Esophagus (tissue), 2 donors: ENCODE measurements around the gene KLF17. TPM values are rescaled to one million over a fixed set of nuclear protein-coding genes. Genes with fewer than 3 reads are reported as not detected.

Source experiments
- H3K27ac ChIP-seq, 2 donors: one replicate each; pipeline ENCODE4 v1.5.1; 2013; ENCODE audit warnings: low read depth in 2 of 2, mild to moderate bottlenecking in 2 of 2, inconsistent platforms in 1 of 2, low read length in 1 of 2, moderate library complexity in 1 of 2
- H3K27me3 ChIP-seq, 2 donors: one replicate each; pipeline ENCODE4 v1.6.1; 2013; ENCODE audit warnings: low read length in 2 of 2, control low read depth in 1 of 2, mild to moderate bottlenecking in 1 of 2; ENCODE audit not compliant: insufficient read depth in 2 of 2, control insufficient read depth in 1 of 2
- H3K36me3 ChIP-seq, 2 donors: one replicate each; pipeline ENCODE4 v1.6.1; 2013; ENCODE audit warnings: low read length in 1 of 2; ENCODE audit not compliant: control insufficient read depth in 2 of 2, insufficient read depth in 2 of 2
- H3K4me1 ChIP-seq, 2 donors: one replicate each; pipeline ENCODE4 v1.6.1; 2013; ENCODE audit warnings: low read length in 1 of 2; ENCODE audit not compliant: control insufficient read depth in 2 of 2, insufficient read depth in 2 of 2
- H3K4me3 ChIP-seq, 2 donors: one replicate each; pipeline ENCODE4 v1.5.1; 2013; ENCODE audit warnings: low read length in 2 of 2, mild to moderate bottlenecking in 2 of 2, low read depth in 1 of 2, moderate library complexity in 1 of 2
- H3K9me3 ChIP-seq, 2 donors: one replicate each; pipeline ENCODE4 v1.6.1; 2013; ENCODE audit warnings: mild to moderate bottlenecking in 2 of 2, low read depth in 1 of 2, low read length in 1 of 2, moderate library complexity in 1 of 2; ENCODE audit not compliant: control insufficient read depth in 2 of 2, insufficient read depth in 1 of 2
- WGBS, 2 donors: extraction: QIAGEN DNeasy Blood & Tissue Kit; methylation state at CpG; one replicate each; pipeline ENCODE4 v1.1.7; 2013; 5-methylcytosine and 5-hydroxymethylcytosine counted together
- polyA plus RNA-seq, 2 donors: library from polyadenylated mRNA; stranded (reverse); fragments of 200-250 nt; gene quantifications; one replicate each; pipeline ENCODE4 v1.2.3, GENCODE V29; 2013
- donor health status: healthy with polysubstance abuse.
- donor health status: Bipolar disorder and iron deficiency.

The KLF17 gene
- polyA plus RNA-seq, 2 donors: 0.02 to 0.14 TPM

DNA sequence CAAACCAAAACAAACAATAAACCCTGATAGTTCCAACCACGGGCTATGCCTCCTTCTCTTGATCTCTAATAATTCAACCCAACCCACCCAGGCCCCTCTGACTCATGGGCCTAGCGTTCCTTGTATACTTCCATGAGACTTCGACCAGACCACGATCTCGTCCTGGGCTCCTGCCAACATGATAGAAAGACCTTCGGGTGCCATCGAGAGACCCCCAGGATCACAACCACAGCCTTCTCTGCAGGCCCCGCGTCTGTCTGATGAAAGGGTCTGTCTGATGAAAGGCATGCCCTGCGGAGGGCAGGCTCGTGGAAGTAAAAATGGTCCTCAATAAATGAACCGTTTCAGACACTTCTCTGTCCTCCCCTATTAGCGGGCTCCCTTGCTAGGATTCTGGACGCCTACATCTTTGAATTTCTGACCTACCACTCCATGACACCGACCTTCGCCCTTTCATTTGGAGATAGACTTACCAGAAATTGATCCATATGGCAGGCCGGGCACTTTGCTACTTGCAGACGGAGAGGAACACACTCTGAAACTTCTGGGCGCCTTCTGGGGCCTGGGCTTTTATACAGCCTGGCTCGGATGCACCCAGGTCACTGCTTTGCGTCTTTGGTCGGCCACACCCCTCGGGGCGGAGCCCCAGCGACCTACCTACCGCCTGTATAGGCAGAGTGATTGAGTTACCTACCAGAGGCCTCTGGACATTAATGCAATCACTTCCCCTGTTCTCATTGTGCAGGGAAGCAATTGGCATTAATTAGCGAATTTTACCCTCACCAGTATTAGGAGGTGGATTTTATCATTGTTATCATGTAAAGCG is 28.1 kb downstream of the KLF17 start:
- H3K27me3 ChIP-seq: no peaks in the 10 kb centered on the region
- H3K4me3 ChIP-seq: no peak overlapping the region
- WGBS, 2 donors: 93 to 94% methylated on average over 28 of the region's 28 CpGs
- H3K9me3 ChIP-seq: peaks cover 0 to 3% of the 10 kb centered on the region in 2 donors
- H3K27ac ChIP-seq: no peak overlapping the region
- no peaks in the 10 kb centered on the region for H3K4me1 ChIP-seq
- no peaks in the 10 kb centered on the region for H3K36me3 ChIP-seq

DNA sequence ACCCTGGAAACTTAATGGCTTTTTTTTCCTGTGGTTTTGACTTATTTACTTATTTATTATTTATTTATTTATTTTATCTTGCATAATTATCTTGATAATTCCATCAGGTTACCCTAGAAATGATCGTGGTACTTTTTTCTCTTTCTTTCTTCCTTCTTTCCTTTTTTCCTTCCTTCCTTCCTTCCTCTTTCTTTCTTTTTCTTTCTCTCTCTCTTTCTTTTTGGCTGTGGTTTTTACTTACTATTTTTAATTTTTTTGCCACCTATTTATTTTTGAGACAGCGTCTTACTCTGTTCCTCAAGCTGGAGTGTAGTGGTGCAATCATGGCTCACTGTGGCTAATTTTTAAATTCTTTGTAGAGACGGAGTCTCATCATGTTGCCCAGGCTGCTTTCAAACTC is 29.0 kb downstream of the KLF17 start:
- Histone ChIP-seq H3K9me3 (peaks cover 0 to 3% of the 10 kb centered on the region in 2 donors), H3K36me3 (no peaks in the 10 kb centered on the region), H3K27me3 (no peaks in the 10 kb centered on the region), H3K4me3 (no peak overlapping the region), H3K4me1 (no peaks in the 10 kb centered on the region), H3K27ac (no peak overlapping the region)
- 84 to 87% methylated on average over 3 of the region's 3 CpGs for WGBS, 2 donors

DNA sequence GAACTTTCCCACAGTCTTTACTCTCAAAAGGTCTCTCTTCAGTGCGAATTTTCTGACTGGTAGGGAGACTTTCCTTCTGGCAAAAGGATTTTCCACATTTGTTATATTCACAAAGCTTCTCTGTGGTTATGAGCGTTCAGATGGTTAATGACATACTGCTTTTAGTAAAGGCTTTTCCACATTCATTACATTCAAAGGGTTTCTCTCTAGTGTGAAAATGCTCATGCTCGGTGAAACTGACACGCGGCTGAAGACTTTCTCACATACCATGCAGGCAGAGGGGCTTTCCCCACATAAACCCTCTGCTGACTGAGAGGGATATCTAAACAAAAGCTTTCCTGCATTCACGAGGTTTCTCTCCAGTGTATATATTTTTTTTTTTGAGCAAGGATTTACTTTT is 32.7 kb downstream of the KLF17 start:
- Histone ChIP-seq H3K9me3 (no peaks in the 10 kb centered on the region), H3K27ac (no peak overlapping the region)
- WGBS, 2 donors: 50 to 58% methylated on average over 6 of the region's 6 CpGs

DNA sequence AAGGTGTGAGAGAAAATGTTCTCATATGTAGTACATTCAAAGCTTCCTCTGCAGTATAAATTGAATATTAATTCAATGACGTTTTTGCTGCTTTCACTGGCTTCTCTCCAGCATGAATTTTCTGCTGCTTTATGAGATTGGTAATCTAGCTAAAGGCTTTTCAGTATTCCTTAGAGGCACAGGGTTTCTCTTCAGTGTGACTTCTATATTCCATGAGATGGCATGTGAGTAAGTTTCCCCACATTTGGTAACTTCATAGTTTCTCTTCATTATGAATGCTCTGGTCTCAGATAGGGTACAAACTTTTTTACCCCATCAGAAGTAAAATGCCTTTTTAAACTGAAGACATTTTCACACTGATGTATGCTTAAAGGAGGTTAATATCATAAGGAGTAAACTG is 33.2 kb downstream of the KLF17 start:
- 11 to 25% methylated on average over 1 of the region's 1 CpG for WGBS, 2 donors
- Histone ChIP-seq H3K4me3 (no peak overlapping the region), H3K27ac (no peak overlapping the region), H3K27me3 (no peaks in the 10 kb centered on the region), H3K36me3 (no peaks in the 10 kb centered on the region), H3K9me3 (no peaks in the 10 kb centered on the region), H3K4me1 (no peaks in the 10 kb centered on the region)

More for the DNA sequence above, 32.7 kb downstream of the KLF17 start:
- H3K27me3 ChIP-seq: no peaks in the 10 kb centered on the region
- H3K4me3 ChIP-seq: no peak overlapping the region
- H3K4me1 ChIP-seq: no peaks in the 10 kb centered on the region
- H3K36me3 ChIP-seq: no peaks in the 10 kb centered on the region

DNA sequence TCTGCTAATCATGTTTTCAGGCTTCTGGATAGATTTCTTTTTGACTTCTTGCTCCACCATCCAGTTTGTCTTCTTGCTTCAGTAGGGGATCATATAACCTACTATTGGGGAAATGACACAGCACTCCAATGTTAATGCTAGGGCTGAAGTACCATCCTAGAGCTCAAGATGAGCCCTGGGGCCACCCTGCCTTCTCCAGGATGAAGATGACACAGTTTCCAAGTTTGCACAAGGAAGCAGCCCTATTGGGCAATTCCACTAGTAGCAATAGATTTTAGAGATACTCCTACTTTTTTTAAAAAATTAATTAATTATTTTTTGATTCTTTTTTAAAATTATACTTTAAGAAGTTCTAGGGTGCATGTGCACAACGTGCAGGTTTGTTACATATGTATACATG is 34.1 kb downstream of the KLF17 start:
- Histone ChIP-seq H3K36me3 (no peaks in the 10 kb centered on the region), H3K27ac (no peak overlapping the region), H3K4me3 (no peak overlapping the region), H3K4me1 (no peaks in the 10 kb centered on the region), H3K27me3 (no peaks in the 10 kb centered on the region), H3K9me3 (no peaks in the 10 kb centered on the region)
- WGBS, 2 donors: 76 to 80% methylated on average over 1 of the region's 1 CpG

DNA sequence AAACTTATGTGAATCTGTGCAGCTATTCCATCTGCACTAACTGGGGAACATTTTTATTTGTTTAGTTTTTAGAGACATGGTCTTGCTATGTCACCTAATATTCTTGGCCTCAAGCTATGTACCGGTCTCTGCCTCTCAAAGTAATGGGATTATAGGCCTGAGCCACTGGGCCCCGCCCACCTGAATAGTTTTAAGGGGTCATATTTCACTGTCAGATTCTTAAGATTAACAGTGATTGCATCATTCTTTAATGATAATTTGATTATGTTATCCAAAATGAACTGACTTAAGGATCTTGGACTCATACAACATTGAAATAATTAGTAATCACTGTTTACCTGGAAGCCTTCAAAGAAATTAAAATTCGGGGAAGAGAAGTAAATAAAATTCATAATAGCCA is 35.4 kb downstream of the KLF17 start:
- no peak overlapping the region for H3K27ac ChIP-seq
- 52 to 67% methylated on average over 3 of the region's 3 CpGs for WGBS, 2 donors
- H3K27me3 ChIP-seq: no peaks in the 10 kb centered on the region
- no peaks in the 10 kb centered on the region for H3K4me1 ChIP-seq
- no peaks in the 10 kb centered on the region for H3K36me3 ChIP-seq
- H3K4me3 ChIP-seq: no peak overlapping the region
- no peaks in the 10 kb centered on the region for H3K9me3 ChIP-seq

DNA sequence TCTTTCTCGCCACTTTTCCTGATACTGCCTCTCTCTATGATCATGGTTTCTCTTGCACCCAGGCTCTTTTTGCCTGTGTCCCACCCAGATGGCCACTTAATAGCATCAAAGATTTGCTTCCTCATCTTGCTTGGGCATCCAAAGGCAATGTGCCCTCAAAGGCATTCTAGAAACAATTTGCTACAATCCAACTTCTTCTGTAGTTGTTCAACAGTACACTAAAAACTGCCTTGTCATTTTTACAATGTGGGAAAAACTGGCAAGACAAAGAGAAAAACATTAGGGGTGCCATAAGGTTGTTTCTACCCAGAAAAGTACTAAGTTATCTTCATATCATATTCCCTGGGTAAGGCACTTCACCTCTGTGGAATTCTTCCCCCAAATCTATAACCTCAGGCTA is 39.3 kb downstream of the KLF17 start:
- no peak overlapping the region for H3K4me3 ChIP-seq
- H3K36me3 ChIP-seq: no peaks in the 10 kb centered on the region
- H3K9me3 ChIP-seq: peaks cover 0 to 3% of the 10 kb centered on the region in 2 donors
- WGBS, 2 donors: 90 to 96% methylated on average over 1 of the region's 1 CpG
- no peaks in the 10 kb centered on the region for H3K4me1 ChIP-seq
- no peaks in the 10 kb centered on the region for H3K27me3 ChIP-seq
- H3K27ac ChIP-seq: no peak overlapping the region

DNA sequence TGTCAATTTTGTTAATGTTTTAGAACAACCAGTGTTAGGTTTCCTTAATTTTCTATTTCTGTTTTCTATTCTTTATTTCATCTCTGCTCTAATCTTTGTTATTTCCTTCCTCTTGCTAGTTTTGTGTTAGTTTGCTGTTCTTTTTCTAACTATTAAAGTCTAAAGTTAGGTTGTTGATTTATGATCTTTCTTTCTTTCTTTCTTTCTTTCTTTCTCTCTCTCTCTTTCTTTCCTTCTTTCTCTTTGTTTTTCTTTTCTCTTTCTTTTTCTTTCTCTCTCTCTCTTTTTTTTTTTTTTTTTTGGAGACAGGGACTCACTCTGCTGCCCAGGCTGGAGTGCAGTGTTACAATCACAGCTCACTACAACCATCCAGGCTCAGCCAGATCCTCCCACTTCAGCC is 40.2 kb downstream of the KLF17 start:
- Histone ChIP-seq H3K4me3 (no peak overlapping the region), H3K27me3 (no peaks in the 10 kb centered on the region)

DNA sequence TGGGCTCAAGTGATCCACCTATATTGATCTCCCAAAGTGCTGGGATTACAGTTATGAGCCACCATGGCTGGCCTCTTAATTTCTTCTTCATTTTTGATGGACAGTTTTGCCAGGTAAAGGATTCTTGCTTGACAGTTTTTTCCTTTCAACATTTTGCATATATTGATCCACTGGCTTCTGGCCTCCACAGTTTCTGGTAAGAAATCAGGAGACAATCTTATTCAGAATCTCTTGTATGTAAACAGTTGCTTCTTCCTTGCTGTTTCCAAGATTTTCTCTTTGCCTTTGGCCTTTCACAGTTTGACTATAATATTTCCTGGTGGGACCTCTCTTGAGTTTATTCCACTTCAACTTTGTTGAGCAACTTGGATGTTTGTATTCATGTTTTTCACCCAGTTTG is 42.9 kb downstream of the KLF17 start:
- no peak overlapping the region for H3K4me3 ChIP-seq
- H3K27me3 ChIP-seq: no peaks in the 10 kb centered on the region
- H3K9me3 ChIP-seq: peaks cover 0 to 3% of the 10 kb centered on the region in 2 donors
- no peaks in the 10 kb centered on the region for H3K36me3 ChIP-seq
- no peak overlapping the region for H3K27ac ChIP-seq
- no peaks in the 10 kb centered on the region for H3K4me1 ChIP-seq

More for the DNA sequence above, 40.2 kb downstream of the KLF17 start:
- Histone ChIP-seq H3K27ac (no peak overlapping the region), H3K36me3 (no peaks in the 10 kb centered on the region), H3K9me3 (peaks cover 0 to 3% of the 10 kb centered on the region in 2 donors), H3K4me1 (no peaks in the 10 kb centered on the region)

DNA sequence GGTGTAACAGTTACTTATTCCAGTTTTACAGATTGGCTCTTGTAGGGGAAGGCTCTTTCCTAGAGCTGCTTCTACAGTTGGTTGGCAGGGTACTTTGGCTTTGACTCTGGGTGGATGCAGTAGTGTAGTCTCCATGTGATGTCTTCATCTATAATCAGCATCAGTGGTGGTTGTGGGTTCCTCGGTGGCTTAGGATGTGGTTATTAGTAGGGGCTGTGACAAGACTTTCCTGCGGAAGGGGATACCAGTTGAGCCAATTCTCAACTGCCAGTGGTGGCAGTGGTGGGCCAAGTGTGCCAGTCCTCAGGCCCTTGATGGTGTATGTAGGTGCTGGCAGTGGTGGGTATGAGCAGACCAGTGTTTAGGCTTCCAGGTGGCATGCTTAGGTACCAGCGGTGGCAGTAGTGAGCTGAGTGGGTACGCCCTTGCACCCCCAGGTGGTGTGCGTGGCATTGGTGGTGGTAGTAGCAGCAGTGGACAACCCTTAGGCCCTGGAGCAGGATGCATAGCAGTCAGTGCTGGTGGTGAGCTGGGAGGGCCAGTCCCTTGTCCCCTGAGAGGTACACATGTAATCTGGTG is 50.0 kb downstream of the KLF17 start:
- no peaks in the 10 kb centered on the region for H3K36me3 ChIP-seq
- peaks cover 0 to 2% of the 10 kb centered on the region in 2 donors for H3K9me3 ChIP-seq
- no peaks in the 10 kb centered on the region for H3K4me1 ChIP-seq
- H3K27me3 ChIP-seq: no peaks in the 10 kb centered on the region
- H3K4me3 ChIP-seq: no peak overlapping the region
- WGBS, 2 donors: 85 to 88% methylated on average over 5 of the region's 5 CpGs
- no peak overlapping the region for H3K27ac ChIP-seq
